Kidney (tissue), 14 donors: ENCODE data around the gene TRIM71. TPM values are rescaled to one million over a fixed set of nuclear protein-coding genes. Genes with fewer than 3 reads are reported as not detected.

Experiments
- DNase-seq, 5 donors: peaks; one replicate each; pipeline ENCODE4 v3.0.0-alpha.2; 2013 to 2020
- FAIRE-seq: peaks from 2 replicates; lab custom pipeline; 2012; peaks lifted over from hg19 to GRCh38; lab: Jason Lieb, UNC
- H3K27ac ChIP-seq, 2 donors: one replicate each; pipeline ENCODE4 v1.7.0; 2013; ENCODE audit warnings: low read depth in 2 of 2, low read length in 2 of 2, inconsistent platforms in 1 of 2
- H3K27me3 ChIP-seq: one replicate; pipeline ENCODE4 v1.7.1; 2013; ENCODE audit warnings: low read length, inconsistent platforms; ENCODE audit not compliant: control insufficient read depth, insufficient read depth
- H3K36me3 ChIP-seq, 3 donors: one replicate each; pipeline versions ENCODE4 v1.7.0 to v1.7.1; 2013; ENCODE audit warnings: low read length in 3 of 3, control low read depth in 1 of 3, inconsistent platforms in 1 of 3; ENCODE audit not compliant: insufficient read depth in 3 of 3, control insufficient read depth in 2 of 3
- H3K4me1 ChIP-seq, 3 donors: one replicate each; pipeline versions ENCODE4 v1.7.0 to v1.7.1; 2013; ENCODE audit warnings: low read length in 3 of 3, inconsistent platforms in 1 of 3, low read depth in 1 of 3; ENCODE audit not compliant: control insufficient read depth in 2 of 3, insufficient read depth in 2 of 3
- H3K4me3 ChIP-seq, 3 donors: one replicate each; pipeline versions ENCODE4 v1.7.0 to v1.8.1; 2013; ENCODE audit warnings: low read length in 3 of 3, control low read depth in 1 of 3, inconsistent platforms in 1 of 3
- H3K9ac ChIP-seq, 3 donors: one replicate each; pipeline versions ENCODE4 v1.7.0 to v1.7.1; 2013; ENCODE audit warnings: low read length in 3 of 3, control low read depth in 1 of 3, inconsistent platforms in 1 of 3
- H3K9me3 ChIP-seq, 3 donors: one replicate each; pipeline versions ENCODE4 v1.7.0 to v1.7.1; 2013; ENCODE audit warnings: low read length in 3 of 3, control low read depth in 1 of 3, inconsistent platforms in 1 of 3; ENCODE audit not compliant: control insufficient read depth in 2 of 3, insufficient read depth in 1 of 3
- CTCF ChIP-seq: IDR thresholded peaks from 3 replicates; pipeline ENCODE4 v1.5.1; 2012; ENCODE audit warnings: mild to moderate bottlenecking, moderate library complexity, borderline replicate concordance; ENCODE audit not compliant: insufficient read depth; ENCODE audit errors: extremely low read depth
- intact Hi-C: fragments of 100-400 bp; cut with DNase I; formaldehyde crosslinking; loops from one replicate; pipeline ENCODE4 v1.11.1; 2022
- polyA plus RNA-seq: library from polyadenylated mRNA; stranded (reverse); fragments of 350-450 nt; fragmentation: Illumina TruSeq; extraction: RNeasy Lipid Tissue Mini Kit (QIAGEN cat#74804); gene quantifications from one replicate; pipeline ENCODE4 v1.2.3, GENCODE V29; 2014; ENCODE audit warnings: low read depth, low replicate concordance; ENCODE audit not compliant: insufficient read depth
- total RNA-seq: library from RNA; stranded (reverse); fragmentation: NEBNext Ultra II Directional; extraction: Animal tissue kit (Norgen Biotek cat#: 25700); gene quantifications from one replicate; pipeline ENCODE4 v1.2.1, GENCODE V29; 2021
- donor health status: control.
- donor health status: control.
- donor health status: control.
- donor health status: control.
- donor health status: control.
- donor health status: DM: yes; HTN: yes; CAD: no.
- donor health status: Normal renal cell carcinoma (clear cell type).

The TRIM71 gene
- total and polyA plus RNA-seq, 2 donors from 2014 or later, result 0.92 to 1.2 TPM

GRCh38 chr3:32813180-32813579 lies 4.6 kb upstream of the TRIM71 start:
- H3K9ac ChIP-seq, result no peak overlapping the region
- H3K27ac ChIP-seq, result no peak overlapping the region
- FAIRE-seq (peak; percentile 53), DNase-seq (peak in 4 of 5 donors; percentile 61 to 90 (median 74))
- no peaks in the 10 kb centered on the region for H3K36me3 ChIP-seq
- H3K4me3 ChIP-seq, result no peak overlapping the region
- peaks cover 2% of the 10 kb centered on the region for H3K27me3 ChIP-seq
- H3K4me1 ChIP-seq, result peaks cover 0 to 9% (median 0%) of the 10 kb centered on the region in 3 donors
- intact Hi-C loops, result no loop called here
- TF ChIP-seq CTCF, result no peak
- no peaks in the 10 kb centered on the region for H3K9me3 ChIP-seq

DNA sequence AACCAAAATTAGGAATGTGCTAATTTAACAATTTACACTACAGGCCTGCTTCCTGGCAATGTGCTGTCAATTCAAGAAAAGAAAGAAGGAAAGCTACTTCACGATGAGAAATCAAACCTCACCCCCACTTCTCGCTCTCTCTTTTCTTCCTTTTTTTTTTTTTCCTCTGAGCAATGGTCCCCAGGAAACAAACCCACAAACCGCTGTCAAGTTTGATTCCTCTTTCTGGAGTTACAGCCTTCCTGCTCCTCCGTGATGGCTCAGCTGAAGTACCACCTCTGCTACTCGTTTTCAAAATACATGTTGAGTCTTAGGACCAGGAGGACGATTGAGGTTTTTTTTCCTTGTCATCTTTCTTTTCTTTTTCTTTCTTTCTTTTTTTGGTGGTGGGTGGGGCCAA lies 3.4 kb upstream of the TRIM71 start:
- FAIRE-seq (no peak), DNase-seq (no peak)
- intact Hi-C loops, result no loop called here
- no peaks in the 10 kb centered on the region for H3K9me3 ChIP-seq
- no peak overlapping the region for H3K4me3 ChIP-seq
- no peak for TF ChIP-seq CTCF
- no peak overlapping the region for H3K27ac ChIP-seq
- H3K36me3 ChIP-seq, result no peaks in the 10 kb centered on the region
- peaks cover 0 to 9% (median 0%) of the 10 kb centered on the region in 3 donors for H3K4me1 ChIP-seq
- H3K9ac ChIP-seq, result no peak overlapping the region
- peaks cover 11% of the 10 kb centered on the region for H3K27me3 ChIP-seq

DNA sequence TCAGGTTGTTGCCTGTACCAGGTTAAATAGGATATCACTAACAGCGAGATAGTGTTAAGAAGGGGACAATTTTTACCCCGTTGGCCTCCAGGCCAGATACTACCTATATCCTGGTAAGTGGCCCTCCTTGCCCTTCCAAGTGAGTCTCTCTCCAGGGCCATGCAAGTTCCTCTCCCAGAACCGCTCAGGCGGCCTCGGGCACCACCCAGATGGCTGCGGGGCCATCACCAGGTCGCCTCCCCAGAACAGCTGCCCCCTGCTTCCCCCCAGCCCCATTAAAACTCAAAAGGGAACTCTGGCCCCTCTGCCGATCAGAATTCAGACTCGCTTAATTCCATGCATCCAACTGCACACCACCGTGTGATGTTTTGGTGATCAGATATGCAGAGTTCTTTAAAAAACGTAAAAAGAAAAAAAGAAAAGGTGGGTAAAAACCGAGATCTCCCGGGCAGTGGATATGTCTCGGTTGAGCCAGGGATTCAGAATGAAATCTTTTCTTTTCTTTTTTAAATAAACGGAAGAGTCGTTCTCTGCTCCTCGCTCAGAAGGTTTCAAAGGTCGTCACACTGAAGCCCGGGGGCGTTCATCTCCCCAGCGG lies 1.9 kb upstream of the TRIM71 start:
- Histone ChIP-seq H3K4me1 (peaks cover 0 to 9% (median 0%) of the 10 kb centered on the region in 3 donors), H3K9ac (no peak overlapping the region), H3K36me3 (no peaks in the 10 kb centered on the region), H3K9me3 (no peaks in the 10 kb centered on the region), H3K27me3 (peaks cover 24% of the 10 kb centered on the region), H3K27ac (peak overlapping the region; percentile 51 to 54), H3K4me3 (peak overlapping the region in 2 of 3 donors; percentile 35 to 48)
- DNase-seq (peak in 2 of 5 donors; percentile 39 to 75), FAIRE-seq (no peak)
- intact Hi-C loops, result no loop called here
- TF ChIP-seq CTCF, result no peak
